GM21528 (cell line): ENCODE measurements around the gene CLK4.

ENCODE experiments used
- ATAC-seq: cut with Tn5 transposase; IDR thresholded peaks from one replicate; pipeline ENCODE4 v1.9.1; 2021; ENCODE audit warnings: mild to moderate bottlenecking, moderate library complexity; ENCODE audit not compliant: unreplicated experiment, low FRiP score

CLK4 gene

GRCh38 chr5:178560911-178561310 is 65.9 kb downstream of the CLK4 start:
- ATAC-seq, result no peak

GRCh38 chr5:178557416-178557815 is 69.4 kb downstream of the CLK4 start:
- ATAC-seq, result no peak

DNA sequence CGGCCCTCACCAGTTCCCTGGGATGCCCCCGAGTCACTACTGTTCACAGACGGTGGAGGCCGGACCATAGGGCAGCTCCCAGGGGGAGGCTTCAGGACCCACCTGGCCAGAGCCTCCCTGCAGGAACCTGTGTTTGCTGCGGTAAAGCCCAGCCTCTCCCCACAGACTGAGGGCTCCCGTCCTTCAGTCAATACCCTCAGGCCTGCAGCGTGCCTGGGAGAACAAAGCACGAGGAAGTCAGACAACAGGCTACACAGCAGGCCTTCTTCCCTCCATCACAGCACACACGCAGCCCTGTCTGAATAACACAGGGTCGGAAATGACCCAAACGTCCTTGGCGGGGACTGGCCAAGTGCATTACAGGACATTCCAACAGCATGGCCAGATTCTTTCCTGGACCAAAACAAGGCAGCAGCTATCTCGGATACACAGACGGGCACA is 71.1 kb downstream of the CLK4 start:
- no peak for ATAC-seq

DNA sequence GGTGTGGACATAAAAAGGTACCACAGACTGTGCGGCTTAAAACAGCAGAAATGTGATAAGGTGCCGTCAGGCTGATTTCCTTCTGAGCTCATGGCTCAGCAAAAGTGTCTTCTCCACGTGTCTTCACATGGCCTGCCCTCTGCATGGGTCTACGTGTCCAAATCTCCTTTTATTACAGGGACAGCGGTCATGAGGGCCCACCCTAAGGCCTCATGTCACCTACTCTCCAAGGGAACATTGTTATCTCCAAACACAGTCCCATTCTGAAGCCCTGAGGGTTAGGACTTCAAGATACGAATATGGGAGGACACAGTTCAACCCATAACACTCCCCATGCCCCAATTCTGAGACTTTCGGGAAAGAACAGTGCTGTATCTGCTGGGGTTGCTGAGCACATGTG is 71.8 kb downstream of the CLK4 start:
- no peak for ATAC-seq

- no peak for ATAC-seq
These were observed 72.5 kb downstream of the CLK4 start for GRCh38 chr5:178554311-178554710.

DNA sequence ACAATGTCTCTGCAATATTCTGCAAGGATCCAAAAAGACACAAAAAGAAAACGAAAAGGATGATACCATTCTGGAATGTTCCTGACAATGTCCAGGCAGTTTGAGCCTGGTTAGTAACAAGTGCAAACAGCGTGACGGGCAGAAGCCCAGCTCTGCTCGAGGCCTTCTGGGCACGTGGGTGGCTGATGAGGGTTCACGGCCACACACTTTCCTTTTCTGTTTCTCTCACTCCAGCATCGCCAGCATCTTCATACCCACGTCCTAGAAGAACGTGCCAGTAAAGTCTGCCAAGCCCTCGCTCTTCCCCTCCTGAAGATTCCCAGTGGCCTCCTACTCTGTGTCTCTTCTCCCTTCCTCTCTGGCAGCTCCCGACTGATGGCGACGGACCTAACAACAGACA is 73.3 kb downstream of the CLK4 start:
- no peak for ATAC-seq
